ENCODE results near the gene IL17RC. TPM values are rescaled to one million over a fixed set of nuclear protein-coding genes. Genes with fewer than 3 reads are reported as not detected.

IL17RC gene
- total RNA-seq, 4 donors from 2014 or later = 26.3 to 99.3 (median 82.1) TPM

- no peak for TF ChIP-seq CTCF (IDR thresholded peaks at IDR 0.05; ENCODE audit: low read depth)
Measured at GRCh38 chr3:9898467-9899241, 18.2 kb upstream of the IL17RC start.

- TF ChIP-seq CTCF (IDR thresholded peaks at IDR 0.05; ENCODE audit: low read depth) = no peak
Measured at GRCh38 chr3:9899289-9899791, 17.6 kb upstream of the IL17RC start.

GRCh38 chr3:9901967-9902366 is 14.9 kb upstream of the IL17RC start:
- no peak for TF ChIP-seq CTCF (IDR thresholded peaks at IDR 0.05; ENCODE audit: low read depth)

GRCh38 chr3:9902372-9903237 is 14.3 kb upstream of the IL17RC start, which contains the start of gene IL17RE:
IL17RE (plus strand) TSS chr3:9902848; CDS start chr3:9902933, 85 bp downstream.
- TF ChIP-seq CTCF (IDR thresholded peaks at IDR 0.05; ENCODE audit: low read depth) = no peak

- TF ChIP-seq CTCF (IDR thresholded peaks at IDR 0.05; ENCODE audit: low read depth) = no peak
Measured at GRCh38 chr3:9903238-9903624, 13.7 kb upstream of the IL17RC start.

- no peak for TF ChIP-seq CTCF (IDR thresholded peaks at IDR 0.05; ENCODE audit: low read depth)
Measured at GRCh38 chr3:9903904-9904303, 13.0 kb upstream of the IL17RC start.

GRCh38 chr3:9906480-9906879 is 10.4 kb upstream of the IL17RC start:
- TF ChIP-seq CTCF (IDR thresholded peaks at IDR 0.05; ENCODE audit: low read depth) = no peak

Data from subcutaneous adipose tissue (tissue), 4 donors.